SHP77 (cell line): Measurements from ENCODE around the gene REPIN1.

Source experiments
- DNase-seq, 2 experiments: peaks; one replicate each; lab custom pipeline; 2025; lab: John Stamatoyannopoulos, UW

REPIN1 gene

DNA sequence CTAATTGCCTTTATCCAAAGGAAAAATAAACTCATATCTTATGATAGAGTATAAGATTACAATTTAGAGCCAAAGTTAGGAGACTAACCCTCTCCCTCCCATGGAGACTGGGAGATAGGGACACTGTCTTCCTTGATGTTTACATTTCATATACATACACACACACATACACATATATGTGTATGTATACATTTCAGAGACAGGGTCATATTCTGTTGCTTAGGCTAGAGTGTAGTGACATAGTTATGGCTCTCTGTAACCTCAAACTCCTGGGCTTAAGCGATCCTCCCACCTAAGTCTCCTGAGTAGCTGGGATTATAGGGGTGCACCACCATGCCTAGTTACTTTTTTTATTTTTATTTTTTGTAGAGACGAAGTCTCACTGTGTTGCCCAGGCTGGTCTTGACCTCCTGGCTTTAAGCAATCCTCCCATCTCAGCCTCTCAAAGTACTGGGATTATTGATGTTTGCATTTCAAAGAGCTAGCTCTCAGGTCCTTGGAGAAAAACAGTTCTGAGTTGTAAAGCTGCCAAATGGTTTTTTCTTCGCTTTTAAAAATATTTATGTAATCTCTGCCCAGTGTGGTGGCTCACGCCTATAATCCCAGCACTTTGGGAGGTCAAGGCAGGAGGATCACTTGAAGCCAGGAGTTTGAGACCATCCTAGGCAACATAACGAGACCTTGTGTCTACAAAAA lies 8.1 kb upstream of the REPIN1 start:
- no peak for DNase-seq

DNA sequence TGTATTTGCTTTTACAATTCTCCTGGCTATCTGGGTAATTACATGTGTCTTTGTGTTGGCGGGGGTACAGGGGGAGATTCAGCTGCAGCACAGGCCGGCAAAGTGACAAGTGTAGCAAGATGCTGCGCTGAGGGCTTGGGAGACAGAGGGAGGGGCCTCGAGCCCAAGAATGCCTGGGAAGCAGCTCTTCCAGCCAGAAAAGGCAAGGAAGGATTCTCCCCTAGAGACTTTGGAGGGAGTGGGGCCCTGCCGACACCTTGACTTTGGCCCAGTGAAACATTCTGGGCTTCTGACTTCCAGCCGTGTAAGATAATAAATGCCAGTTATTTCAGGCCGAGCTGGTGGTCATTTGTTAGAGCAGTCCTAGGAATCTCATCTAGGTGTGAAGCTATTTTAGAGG lies 7.2 kb upstream of the REPIN1 start:
- no peak for DNase-seq

DNA sequence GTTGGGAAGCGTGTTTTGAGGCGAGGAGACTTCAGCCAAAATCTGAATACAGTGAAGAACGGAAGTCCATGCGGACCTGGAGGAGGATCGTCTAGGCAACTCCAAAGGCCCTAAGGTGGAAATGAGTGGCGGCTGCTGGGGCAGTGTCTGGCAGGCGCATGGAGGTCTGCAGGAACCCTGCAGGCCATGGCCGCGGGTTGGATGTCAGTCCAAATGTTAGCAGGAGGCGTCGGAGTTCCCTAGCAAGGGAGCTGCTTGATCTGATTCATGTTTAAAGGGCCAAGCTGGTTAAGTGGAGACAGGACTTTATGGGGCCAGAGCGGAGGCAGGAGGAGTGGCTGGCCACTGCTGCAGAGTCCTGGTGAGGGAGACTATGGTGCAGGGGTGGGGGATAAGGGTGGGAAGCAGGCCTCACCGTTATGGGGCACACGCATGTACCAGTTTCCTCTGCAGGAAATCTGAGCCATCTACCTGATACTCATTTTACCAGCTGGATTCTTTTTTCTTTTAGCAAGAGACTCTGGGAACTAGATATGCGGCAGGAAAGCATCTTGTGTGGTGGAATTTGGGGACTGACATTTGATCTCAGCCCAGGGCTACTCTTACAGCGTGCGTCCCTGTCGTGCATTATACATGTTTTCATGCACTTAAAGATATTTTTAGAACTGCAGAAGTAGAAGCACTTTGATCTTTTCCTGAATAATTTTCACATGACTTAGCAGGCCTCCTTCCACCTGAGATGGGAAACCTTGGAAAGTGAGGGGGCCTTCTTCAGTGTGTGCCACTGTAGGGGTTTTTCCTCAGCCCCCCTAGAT lies 6.6 kb upstream of the REPIN1 start:
- no peak for DNase-seq

DNA sequence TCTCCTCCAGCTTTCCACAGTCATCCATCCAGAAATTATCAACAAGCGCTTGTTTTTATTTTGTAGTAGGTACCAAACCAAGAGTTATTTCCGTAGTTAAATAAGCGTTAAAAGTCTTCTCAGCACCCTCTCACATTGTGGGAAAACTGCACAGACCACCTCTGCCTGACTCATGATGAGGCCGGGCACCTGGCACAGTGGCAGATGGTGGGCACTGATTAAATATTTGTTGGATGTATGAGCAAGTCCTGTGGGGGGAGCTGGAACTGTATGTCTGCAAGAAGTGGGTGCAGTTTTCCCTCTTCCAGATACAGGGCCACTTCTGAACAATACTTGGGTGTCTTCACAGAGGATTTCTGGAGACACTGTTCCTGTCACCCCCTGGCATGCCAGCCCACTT lies 5.3 kb upstream of the REPIN1 start:
- DNase-seq = peak; percentile 54 to 71

DNA sequence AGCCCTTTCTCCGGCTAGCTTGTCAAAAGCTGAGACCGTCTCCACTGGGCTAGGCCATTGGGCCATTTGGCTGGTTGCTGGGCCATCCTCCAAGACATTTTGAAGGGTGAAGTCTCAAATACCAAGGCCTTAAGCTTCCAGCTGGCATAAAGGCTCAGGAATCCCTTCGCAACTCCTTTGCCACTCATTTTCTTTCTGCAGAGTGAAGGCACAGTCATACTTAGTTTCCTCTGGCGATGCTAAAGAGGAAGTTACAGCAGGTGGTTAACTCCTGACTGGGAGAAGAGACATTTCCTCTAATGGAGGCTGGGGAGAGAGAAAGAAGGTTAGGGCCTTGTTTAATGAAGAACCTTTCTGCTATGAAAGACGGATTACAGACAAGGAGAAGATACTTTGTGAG lies 4.8 kb upstream of the REPIN1 start:
- DNase-seq = no peak

DNA sequence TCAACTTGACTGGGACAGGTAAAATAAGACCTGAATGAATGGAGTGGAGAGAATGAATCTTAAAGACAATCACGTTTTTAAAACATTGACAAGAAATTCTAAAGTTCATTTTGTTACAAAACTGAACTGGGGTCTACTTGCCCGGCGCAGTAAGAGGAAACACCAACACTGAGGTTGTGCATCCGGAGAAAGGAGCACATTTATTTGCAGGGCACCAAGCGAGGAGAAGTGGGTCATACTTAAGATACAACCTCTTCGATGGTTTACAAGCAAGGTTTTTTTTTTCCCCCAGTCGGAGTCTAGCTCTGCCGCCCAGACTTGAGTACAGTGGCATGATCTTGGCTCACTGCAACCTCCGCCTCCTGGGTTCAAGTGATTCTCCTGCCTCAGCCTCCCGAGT lies 3.4 kb upstream of the REPIN1 start:
- DNase-seq = no peak

DNA sequence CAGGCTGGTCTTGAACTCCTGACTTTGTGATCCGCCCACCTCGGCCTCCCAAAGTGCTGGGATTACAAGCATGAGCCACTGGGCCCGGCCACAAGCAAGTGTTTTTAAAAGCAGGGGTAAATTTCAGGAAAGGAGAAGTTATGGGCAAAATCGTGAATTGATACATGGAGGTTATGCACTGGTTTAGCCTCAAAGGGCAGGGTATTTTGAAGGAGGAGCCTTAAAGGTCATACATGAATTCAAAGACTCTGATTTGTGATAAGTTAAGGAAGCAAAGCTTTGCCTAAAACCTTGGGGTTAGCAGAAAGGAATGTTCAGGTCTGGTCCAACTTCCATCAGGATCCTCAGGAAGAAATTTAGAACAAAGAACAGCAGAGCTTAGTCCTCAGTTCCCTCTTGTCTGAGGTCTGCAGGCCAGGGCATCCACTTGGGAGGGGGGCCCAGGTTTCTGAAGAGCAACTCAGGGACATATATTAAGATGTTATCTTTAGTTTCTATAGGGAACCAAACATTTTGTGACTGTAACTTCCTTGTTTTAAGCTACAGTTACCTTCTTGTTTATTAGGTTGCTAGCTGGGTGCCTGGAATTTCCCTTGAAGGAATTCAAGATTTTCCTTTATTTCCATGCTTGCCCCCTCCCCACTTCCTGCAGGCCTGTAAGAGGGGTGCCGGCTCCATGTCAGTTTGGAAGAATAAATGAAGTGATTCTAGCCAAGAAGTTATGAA lies 2.8 kb upstream of the REPIN1 start:
- no peak for DNase-seq

DNA sequence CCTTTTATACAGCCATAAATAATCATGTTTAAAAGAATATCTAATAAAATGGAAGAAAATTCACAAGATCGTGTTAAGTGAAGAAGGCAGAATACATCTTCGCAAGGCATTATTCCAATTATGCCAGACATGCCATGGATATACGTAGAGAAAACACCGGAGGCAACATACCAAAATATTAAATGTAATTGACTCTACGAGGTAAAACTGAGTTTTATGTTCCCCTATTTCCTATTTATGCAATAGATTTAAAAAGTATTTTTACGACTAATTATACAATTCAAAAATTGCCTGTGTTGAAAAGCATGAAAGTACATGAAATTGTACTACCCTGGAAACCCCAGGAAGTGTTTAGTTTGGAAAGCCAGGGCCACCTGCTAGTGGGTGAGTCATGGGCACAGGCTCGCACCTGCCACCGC lies 936 bp upstream of the REPIN1 start:
- DNase-seq = peak; percentile 82 to 93

DNA sequence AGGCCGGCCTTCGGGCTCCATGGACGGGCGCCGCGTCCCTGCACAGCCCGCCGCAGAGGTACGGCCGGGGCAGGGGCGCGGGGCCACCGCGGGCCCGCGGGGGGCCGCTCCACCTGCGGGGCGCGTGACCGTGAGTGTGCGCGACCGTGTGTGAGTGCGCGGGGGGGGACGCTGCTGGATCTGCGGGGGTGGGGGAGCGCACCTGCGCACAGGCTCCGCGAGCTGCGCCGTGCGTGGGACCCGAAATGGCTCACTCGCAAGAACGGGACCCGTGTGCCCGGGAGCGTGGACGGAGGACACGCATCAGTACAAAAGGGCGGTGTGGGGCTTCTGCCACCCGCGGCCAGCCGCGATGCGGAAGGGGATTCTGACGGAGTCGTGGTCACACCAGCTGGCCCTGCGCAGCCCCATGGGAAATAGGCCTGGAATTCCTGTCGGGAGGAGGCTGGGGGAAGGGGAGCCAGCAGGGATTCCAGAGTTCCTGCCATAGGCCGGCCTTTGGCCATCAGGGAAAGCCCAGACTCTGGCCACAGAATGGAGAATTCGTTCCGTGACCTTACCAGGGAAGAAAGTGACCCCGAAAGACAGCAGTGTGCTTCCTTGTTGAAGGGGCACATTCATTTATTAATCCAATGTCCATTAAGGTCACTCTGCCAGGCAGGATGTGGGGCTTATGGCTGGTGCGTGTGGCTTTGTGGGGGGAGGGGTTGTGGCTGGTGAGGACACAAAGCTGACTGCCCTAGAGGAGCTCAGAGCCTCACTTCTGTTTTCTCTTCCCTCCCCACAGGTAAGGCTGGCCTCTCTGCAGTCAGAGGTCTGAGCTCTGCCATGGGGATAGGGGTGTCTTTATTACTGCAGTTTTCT lies 494 bp downstream of the REPIN1 start:
- DNase-seq = peak in 1 of 2 experiments; percentile 30

DNA sequence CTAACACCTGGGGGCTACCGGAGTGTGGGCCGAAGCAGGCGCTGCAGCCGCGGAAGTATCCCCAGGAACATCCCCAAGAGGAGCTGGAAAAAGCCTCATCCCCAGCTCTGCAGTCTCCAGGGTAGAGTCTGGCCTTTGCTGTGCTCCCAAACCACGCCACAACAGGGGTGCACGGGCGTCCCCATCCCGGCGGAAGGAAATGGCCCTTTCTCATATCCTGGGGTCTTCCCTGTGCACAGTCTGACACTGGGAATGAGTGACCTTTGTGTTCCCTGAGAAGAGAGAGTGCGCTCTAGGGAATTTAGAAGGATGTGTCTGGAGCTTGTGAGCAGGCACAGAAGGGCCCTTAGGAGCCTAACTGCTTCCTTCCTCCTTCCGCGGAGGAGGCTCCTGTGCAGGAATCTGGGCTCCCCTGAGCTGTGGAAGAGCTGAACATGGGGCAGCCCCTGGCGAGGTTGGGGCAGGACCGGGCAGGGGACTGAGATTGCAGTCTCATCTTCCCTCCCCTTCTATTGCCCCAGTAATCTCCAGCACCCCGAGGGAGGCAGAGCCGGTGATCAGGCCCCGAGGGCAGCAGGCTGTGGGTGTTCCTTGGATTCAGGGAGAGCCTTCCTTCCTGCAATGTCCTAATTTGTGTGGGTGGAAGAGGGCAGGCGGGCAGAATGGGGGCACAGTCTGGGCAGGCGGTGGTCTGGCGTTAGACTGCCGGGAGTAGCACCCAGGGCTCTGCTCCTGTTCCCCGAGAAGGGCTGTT lies 1.3 kb downstream of the REPIN1 start:
- DNase-seq = no peak

DNA sequence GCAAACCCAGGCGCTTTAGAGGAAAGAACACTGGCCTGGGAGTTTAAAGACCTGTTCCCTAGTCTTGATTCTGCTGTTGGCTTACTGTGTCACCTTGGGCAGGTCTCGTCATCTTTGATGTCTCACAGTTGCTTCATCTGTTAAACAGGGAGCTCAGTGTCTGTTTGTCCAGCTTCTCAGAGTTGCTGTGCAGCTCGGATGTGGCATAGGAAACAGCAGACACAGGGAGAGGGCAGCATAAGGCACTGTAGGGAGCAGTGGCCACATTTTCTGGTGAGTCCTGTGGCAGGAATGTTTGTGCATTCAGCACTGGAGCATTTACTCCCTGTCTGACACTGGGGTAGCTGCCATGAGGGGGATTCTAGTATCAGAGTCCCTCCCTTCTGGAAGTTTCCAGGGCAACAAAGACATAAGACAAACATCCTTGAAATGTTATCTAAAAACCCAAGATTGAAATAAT lies 2.0 kb downstream of the REPIN1 start:
- DNase-seq = no peak

DNA sequence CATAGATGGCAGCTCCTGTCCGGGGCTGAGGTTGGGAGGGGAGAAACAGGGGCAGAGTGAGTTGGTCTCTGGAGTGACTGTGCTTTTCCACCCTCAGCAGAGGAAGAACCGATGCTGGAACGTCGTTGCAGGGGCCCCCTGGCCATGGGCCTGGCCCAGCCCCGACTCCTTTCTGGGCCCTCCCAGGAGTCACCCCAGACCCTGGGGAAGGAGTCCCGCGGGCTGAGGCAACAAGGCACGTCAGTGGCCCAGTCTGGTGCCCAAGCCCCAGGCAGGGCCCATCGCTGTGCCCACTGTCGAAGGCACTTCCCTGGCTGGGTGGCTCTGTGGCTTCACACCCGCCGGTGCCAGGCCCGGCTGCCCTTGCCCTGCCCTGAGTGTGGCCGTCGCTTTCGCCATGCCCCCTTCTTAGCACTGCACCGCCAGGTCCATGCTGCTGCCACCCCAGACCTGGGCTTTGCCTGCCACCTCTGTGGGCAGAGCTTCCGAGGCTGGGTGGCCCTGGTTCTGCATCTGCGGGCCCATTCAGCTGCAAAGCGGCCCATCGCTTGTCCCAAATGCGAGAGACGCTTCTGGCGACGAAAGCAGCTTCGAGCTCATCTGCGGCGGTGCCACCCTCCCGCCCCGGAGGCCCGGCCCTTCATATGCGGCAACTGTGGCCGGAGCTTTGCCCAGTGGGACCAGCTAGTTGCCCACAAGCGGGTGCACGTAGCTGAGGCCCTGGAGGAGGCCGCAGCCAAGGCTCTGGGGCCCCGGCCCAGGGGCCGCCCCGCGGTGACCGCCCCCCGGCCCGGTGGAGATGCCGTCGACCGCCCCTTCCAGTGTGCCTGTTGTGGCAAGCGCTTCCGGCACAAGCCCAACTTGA lies 2.7 kb downstream of the REPIN1 start:
- DNase-seq = no peak

DNA sequence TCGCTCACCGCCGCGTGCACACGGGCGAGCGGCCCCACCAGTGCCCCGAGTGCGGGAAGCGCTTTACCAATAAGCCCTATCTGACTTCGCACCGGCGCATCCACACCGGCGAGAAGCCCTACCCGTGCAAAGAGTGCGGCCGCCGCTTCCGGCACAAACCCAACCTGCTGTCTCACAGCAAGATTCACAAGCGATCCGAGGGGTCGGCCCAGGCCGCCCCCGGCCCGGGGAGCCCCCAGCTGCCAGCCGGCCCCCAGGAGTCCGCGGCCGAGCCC lies 3.3 kb downstream of the REPIN1 start:
- DNase-seq = no peak

DNA sequence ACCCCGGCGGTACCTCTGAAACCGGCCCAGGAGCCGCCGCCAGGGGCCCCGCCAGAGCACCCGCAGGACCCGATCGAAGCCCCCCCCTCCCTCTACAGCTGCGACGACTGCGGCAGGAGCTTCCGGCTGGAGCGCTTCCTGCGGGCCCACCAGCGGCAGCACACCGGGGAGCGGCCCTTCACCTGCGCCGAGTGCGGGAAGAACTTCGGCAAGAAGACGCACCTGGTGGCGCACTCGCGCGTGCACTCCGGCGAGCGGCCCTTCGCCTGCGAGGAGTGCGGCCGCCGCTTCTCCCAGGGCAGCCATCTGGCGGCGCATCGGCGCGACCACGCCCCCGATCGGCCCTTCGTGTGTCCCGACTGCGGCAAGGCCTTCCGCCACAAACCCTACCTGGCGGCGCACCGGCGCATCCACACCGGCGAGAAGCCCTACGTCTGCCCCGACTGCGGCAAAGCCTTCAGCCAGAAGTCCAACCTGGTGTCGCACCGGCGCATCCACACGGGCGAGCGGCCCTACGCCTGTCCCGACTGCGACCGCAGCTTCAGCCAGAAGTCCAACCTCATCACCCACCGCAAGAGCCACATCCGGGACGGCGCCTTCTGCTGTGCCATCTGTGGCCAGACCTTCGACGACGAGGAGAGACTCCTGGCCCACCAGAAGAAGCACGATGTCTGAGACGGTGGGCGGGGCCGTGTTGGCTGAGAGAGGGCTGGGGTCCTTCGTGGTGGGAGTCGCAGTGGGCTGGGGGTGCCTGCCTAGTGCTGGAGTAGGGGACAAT lies 3.8 kb downstream of the REPIN1 start:
- DNase-seq = no peak

DNA sequence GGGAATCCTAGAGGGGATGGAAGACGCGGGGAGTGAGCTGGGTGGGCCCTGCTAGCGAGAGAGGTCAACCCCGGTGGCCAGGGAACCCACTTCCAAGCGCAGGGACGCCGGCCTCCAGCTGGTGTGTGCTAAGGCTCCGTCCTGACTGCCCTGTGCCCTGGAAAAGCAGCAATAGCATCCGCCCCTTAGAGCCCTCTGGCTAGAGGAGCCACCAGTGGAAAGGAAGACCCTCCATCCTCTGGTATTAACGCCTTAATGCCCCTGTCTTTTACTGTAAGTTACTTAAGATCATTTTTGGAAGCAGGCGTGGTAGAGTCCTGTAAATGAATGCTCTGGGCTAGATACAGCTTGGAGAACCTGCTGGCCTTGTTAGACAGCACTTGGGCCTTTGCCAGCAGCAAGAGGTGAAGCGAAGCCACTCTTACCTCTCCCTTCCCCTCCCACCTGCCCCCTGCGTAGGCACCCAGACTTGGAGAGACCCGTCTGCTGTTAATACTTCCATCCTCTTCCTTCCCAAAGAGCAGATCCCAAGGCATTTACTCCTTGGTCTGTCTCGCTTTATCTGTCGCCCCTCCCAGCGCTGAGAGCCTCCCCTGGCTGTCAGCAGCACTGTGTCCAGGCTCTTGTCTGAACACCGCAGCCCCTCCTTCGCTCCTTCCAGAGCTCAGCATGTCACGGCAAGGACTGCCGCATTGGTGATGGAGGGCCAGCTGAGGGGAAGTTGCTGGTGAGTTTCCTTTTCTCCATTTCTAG lies 4.6 kb downstream of the REPIN1 start:
- no peak for DNase-seq

DNA sequence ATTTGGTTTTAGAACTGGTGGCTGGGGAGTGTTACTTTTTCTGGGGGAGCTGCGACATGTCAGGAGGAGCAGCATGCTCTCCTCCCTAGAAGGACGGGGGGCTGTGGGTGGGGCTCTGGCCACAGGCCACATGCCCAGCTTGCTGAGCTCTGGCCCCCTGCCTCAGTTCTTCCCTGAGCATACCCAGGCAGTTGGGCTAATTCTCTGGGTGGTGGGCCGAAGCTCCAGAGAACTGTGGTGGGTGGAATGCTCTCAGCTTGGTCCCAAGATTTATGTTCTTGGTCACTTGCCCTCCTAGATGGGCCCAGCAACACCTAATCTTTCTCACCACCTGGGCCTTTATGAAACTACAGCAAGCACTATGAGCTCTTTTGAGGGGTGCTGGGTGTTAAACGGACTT lies 5.4 kb downstream of the REPIN1 start:
- DNase-seq = no peak

DNA sequence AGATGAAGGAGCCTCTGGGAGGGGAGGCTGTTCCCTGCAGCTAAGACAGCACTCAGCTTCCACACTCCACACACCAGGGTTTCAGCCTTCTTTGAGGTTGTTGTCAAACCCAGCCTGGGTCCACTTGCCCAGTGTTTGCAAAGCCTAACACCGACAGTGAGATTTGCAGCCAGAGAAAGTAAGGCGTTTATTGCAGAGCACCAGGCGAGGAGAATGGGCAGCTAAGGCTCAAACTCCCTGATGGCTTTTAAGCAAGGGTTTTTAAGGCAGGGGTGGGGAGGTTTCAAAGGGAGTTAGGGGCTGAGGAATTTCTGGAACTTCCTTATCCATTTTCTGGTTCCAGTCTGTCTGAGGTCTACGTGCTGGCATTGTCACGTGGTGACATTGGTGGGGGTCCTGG lies 5.8 kb downstream of the REPIN1 start:
- DNase-seq = no peak

DNA sequence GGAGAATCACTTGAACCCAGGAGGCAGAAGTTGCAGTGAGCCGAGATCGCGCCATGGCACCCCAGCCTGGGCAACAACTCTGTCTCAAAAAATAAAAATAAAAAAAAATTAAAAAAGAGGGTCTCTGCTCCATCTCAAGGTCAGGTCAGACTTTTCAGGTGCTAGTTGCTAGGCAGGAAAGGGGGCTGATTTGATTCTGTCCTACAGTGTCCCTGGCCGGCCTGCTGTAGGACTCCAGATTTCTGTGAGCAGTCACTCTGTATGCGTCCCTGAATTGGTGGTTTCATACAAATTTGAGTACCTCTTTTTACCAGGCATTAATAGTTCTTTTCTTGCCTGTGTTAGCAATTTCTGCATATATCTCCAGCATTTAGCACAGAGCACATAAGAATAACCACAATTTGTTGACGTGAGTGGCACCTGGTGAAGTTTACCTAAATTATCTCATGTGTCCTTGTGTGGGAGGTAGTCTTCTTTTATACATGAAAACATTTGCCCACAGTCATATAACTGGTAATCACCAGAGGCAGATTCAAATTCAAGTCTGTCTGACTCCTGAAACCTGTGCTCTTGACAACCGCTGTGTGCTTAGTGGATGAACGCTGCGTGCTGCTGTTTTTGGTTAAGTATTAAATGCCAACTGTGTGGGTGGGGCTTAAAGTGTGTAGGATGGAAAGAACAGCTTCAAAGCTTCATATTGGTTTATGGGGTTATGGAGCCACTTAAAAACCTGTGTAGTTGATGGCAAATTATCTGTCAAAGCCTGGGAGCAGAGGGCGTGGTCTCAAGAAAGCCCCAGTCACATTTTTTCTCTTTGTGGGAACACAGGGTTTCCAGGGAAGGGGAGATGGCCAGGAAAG lies 7.3 kb downstream of the REPIN1 start:
- DNase-seq = no peak
